HUDEP-2 (cell line): ENCODE measurements around the gene EXOSC10.
"Not testable (repeated sequence)": the region's sequence is repeated elsewhere in the genome, so short reads cannot be mapped to it uniquely, and the experiment has no call there.

Experiments used
- DNase-seq, 76 experiments: peaks; one replicate each; lab custom pipeline; 2025; ENCODE audit not compliant: unreplicated experiment in 76 of 76; lab: John Stamatoyannopoulos, UW

Gene EXOSC10

DNA sequence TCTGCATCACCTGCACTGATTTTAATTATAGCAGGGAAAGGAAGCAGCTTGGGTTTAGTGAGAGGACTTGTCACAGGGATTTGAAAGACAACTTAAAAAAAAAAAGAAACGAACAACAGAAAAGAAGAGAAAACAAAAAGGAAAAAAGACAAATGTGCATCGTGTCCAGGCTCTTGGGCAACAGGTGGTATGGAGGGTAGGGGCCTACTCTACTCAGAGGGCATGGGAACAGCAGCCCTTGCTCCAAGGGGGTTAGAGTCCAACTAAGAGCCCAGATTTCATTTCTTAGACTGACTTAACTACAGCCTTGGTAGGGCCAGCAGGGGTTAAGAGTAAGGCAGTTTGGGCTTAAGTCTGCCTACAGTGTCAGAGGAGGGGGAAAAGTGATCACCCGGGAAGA is 15.3 kb upstream of the EXOSC10 start:
- no peak for DNase-seq

DNA sequence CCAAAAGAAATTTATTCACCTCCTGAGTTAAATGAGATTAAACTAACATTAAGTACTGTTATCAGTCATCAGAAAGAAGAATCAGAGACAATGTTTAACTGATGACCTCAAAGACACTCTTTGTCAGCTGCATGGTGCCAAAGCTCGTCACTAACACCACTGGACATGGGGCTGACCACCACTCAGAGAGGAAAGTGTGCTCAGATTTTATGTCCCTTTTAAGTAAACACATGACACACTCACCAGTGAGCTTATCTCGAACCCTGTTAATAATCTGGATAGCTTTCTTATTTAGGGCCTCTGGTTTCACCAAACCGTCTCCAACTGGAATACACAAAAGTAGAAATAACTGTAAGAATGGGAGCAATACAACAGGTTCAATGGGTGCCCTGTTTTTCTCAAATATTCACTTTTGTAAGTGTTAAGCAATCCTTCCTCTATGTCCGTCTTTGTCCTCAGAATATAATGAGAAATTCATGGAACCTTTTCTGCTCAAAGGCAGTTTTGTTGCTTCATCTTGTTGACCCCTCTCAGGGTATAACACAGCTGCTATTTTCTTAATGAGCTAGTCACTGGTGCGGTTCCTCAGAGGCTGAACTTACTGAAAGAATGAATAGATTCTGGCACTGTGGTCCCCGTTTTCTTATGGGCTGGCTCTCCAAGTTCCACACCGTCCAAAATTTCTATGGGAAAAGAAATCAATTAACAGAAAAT is 9.5 kb upstream of the EXOSC10 start:
- DNase-seq, result no peak

DNA sequence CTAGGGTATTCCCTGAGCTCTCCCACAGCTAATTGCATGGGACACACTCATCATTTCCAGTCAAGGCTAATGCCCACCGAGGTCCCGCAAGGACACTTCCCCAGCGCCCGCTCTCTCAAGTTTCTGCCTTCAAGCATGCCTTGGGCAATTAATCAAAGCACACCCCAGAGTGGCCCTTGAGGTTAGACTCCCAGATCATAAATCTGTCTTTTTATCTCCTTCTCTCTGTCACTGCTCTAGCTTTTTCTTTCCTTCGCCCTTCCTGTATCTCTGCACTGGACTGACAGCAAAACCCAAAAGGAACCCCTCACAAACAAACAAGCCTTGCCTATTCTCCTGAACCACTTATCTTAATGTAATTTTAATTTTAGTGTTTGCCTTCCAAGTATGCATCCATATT is 7.9 kb upstream of the EXOSC10 start:
- DNase-seq, result no peak

DNA sequence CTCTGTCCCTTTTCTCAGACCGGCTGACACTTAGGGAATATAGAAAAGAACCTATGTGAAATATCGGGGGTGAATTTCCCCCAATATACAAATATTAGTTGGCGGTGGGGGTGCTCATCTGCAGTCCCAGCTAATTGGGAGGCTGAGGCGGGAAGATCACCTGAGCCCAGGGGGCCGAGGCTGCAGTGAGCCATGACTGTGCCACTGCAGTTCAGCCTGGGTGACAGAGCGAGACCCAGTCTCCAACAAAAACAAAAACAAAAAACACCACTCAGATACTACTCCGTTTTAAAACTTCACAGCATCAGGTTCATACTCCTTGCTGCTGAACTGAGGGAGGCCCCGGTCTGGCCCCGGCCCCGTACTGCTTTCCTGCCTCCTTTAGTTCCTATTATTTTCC is 5.9 kb upstream of the EXOSC10 start:
- DNase-seq, result no peak

DNA sequence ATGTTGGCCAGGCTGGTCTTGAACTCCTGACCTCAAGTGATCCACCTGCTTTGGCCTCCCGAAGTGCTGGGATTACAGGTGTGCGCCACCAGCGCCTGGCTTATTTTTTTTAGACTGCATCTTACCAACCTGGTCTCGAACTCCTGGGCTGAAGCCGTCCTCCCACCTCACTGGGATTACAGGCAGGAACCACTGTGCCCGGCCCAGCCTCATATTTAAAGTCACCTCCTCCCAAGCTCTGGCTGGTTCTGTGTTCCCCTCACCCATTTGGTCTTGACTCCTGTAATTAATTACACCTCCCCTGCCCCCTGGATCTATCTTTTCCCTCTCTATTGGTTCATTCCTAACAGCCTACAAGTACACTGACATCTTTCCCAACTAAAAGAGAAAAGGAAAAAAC is 1.7 kb upstream of the EXOSC10 start:
- DNase-seq, result no peak

DNA sequence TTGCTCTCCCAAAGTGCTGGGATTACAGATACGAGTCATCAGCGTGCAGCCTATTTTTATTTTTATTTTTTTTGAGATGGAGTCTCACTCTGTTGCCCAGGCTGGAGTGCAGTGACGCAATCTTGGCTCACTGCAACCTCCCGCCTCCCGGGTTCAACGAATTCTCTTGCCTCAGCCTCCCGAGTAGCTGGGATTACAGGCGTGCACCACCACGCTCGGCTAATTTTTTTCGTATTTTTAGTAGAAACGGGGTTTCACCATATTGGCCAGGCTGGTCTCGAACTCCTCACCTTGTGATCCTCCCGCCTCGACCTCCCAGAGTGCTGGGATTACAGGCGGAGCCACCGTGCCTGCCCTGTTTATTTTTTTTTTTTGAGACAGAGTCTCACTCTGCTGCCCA is 1.1 kb upstream of the EXOSC10 start:
- not testable (repeated sequence) for DNase-seq

DNA sequence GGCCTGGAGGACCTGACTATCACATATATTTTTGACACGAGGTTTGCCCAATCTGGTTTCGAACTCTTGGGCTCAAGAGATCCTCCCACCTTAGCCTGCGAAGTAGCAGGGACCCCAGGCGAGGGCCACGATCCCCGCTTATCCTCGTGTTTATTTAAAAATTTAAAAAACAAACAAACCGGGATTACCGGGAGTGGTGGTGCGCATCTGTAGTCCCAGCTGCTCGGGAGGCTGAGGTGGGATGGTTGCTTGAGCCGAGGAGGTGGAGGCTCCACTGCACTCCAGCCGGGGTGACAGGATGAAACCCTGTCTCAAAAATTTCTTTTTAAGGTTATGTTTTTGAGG is 452 bp upstream of the EXOSC10 start:
- no peak for DNase-seq

DNA sequence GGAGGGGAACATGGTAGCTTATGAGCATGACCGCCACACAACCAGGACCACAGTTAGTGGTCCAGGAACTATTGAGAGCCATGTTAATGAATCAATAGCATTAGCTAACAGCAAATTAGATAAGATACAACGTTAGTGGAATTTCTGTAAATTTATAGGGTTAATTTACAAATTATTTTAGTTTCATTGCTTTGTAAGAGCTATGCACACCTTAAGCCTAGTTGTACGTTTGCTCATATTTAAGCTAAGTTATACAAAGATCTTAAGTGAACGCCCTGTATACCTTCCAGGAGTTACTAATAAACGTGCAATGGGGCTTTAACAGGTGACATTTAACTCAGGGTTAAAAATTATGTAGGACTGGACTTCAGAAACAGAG is 749 bp downstream of the EXOSC10 start:
- DNase-seq, result no peak

DNA sequence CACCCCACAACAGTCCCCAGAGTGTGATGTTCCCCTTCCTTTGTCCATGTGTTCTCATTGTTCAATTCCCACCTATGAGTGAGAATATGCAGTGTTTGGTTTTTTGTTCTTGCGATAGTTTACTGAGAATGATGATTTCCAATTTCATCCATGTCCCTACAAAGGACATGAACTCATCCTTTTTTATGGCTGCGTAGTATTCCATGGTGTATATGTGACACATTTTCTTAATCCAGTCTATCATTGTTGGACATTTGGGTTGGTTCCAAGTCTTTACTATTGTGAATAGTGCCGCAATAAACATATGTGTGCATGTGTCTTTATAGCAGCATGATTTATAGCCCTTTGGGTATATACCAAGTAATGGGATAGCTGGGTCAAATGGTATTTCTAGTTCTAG is 15.9 kb downstream of the EXOSC10 start:
- not testable (repeated sequence) for DNase-seq

DNA sequence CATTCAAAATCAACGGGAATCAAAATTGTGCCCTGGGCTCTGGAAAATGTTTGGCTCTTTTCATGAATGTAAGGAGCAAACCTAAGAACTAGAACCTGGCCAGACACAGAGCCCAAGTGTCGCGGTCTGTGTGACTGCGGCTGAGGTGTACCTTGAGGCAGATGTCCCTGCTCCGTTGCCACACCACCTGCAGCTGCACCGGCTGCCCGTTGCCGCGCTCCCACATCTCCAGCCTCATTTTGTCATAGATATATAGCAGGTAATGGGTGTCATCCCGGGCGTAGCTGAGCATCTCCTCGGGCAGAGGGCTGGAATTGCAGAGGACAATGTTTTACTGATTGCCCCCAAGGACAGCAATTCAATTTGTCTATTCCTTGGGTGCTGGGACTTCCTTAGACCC is 18.7 kb downstream of the EXOSC10 start:
- no peak for DNase-seq

DNA sequence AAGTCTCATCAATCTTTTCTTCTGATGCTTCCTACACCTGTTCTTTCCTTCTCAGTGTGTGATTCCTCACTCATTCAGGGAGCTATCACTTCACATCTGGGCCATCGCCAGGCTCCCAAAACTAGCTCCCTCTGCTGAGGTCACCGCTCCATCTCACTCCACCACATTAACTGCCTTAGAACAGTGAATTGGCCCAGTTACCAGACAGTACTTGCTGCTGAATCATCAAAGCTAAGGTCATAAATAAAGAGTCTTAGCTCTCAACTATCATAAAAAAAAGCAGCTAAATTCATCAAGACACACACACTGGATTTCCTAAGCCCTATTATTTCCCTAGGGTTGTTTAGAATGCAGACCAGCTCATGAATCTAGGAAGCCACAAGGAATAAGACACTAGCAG is 21.0 kb downstream of the EXOSC10 start:
- DNase-seq, result no peak

DNA sequence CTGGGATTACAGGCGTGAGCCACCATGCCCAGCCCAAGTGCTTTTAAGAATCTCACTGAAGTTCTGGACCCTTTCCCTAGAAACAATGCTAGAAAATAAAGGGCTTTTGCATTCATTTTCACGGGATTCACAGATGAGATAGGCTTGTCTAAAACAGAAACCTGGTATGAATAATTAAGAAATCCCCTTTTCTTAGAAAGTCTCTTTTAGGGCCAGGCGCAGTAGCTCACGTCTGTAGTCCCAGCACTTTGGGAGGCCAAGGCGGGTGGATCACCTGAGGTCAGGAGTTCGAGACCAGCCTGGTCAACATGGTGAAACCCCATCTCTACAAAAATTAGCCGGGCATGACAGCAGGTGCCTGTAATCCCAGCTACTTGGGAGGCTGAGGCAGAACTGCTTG is 26.3 kb downstream of the EXOSC10 start:
- not testable (repeated sequence) for DNase-seq

DNA sequence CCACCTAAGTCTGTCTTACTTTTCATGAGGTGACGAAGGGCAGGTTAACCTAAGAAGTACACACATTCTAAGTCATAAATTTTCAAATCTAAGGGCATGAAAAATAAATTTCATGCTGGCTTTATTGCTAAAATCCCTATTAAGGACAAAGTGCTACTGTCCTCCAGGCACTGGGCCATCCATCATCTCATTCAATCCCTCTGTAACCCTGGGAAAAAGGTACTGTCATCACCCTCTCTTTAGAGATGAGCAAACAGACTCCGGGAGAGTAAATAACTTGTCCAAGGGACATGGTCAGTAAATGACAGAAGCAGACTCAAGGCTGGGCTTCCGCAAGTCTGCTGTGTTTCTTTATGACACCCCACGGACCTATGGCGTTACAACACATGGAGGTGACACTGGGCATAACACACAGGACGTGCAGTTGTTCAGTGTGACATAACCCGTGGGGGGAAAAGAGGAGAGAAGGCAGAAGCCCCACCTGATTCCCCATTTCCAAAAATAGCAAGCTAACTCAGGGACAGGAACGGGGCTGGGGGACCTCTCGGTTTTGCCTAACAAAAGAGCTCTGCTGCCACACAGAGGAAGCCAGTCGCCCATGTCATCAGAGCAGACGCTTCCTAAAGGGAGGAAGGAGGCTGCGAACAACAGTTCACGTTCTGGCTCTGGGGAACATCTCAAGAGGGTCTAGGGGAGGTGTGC is 27.3 kb downstream of the EXOSC10 start:
- DNase-seq, result no peak

DNA sequence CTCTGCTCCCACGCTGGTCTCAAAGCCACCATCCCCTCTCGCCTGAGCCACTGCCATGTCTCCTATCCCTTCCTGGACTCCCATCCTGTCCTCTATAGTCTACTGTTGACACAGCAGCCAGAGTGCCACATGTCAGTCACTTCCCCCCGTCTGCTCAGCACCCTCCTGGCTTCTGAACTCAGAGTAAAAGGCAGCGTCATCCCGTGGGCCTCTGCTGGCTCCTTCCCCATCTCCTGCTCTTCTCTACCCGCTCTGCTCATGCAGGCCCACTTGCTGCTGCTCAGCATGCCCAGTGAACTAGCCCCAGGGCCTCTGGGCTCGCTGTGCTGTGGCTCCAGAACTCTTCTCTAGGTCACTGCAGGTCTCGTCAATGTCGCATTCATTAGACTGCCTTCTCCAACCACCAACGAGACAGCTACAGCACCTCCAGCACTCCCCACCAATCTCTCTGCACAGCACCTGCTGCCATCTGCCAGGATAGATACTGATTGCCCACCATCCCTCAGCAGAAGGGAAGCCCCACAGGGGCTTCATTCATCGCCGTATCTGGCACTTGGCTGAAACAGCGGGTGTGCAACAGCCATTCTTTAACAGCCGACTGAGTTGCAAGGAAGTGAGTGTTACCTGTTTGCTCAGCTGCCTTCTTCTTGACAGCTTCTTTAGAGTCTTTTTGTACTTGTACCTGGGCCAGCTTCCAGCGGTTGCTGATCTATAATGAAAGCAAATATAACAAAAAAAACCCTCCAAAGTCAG is 28.0 kb downstream of the EXOSC10 start:
- DNase-seq, result no peak

DNA sequence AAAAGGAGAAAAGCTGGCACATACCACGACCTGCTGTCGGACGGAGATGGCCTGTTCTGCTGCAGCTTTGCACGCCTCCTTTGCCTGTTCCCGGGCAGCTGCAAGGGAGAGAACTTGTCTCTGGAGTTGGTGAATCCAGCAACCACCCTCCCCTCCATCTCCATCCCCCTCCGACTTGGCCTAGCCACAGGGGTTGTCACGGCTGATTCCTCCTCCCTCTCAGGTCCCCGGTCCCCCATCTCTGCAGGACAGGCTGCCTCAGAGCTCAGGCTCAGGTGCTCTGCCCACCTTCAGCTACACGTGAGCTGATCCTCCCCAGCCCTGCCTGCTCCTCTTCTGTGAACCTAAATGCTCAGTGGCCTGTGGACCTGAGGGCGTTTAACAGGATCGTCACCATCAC is 28.8 kb downstream of the EXOSC10 start:
- no peak for DNase-seq

DNA sequence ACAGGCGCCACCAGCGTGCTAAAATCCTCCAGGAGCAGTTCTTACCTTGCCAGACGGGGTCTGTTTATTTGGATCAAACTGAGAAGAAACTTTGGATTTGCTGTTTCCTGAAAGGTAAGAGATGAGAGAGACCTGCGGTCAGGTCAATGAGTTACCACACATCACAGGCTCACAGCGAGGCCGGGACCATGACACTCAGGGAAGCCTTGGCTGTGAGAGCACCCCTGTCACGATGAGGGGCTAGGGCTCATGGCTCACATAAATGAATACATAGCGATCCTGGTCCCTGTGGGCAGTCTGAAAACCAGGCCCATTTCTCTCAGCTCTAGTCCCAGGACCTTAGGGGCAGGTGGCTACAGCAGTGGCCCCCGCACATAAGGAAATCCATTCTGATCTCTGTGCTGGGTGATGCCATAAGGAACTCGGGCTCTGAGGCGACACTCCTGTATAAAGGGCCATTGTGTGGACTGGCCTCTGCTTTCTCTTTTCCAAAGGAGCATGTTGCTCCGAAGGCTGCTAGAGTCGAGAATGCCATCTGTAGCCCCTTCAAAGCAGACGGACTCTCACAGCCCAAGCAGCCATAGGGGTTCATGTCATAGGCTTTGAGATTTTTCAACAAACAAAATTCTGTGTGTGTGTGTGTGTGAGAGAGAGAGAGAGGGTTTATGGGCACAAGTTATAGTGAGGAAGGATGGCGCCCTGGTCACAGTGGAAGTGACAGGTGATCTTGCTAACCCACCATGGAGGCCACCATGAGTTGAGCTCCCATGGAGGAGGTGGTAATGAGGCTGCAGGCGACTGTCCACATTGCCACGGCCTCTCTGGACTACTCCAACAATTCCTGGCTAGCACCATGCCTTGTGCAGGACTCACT is 30.8 kb downstream of the EXOSC10 start:
- no peak for DNase-seq

DNA sequence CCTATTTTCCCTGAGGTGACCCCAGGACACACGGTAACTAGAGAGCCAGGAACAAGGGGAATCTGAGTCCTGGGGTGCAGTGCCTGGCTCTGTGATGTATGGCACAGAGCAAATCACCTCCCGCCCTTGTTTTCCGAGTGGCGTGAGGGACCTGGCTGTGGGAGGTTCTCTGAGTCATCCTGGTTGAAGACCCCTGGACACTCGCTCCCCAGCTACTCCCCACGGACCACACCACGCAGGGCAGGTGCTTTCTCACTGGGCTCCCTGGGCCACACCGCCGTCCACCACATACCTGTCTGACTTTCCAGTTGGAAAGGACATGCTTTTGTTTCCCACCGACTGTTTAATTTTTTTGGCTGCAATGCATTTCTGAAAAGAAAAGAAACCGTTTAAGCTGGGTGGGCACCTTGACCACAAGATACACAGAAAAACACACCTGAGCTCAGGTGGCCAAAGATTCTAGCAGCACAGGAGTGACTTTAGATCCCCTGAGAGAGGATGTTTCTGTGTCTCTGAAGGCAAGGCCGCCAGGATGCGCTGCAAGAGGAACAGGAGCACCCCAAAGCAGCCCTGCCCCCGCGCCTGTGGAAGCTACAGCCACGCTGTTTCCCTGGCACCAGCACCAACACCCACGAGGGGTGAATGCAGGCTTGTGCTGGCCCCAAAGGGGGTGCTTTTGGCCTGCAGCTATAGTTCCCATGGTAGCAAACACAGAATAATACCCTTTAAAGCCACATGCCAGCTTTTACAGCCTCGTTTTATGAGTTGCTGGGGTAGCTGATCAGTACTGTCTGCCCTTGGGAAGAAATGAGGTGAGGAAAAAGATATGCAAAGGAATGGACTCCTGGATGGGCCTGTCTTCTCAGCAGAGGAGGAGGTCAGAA is 31.7 kb downstream of the EXOSC10 start:
- no peak for DNase-seq

DNA sequence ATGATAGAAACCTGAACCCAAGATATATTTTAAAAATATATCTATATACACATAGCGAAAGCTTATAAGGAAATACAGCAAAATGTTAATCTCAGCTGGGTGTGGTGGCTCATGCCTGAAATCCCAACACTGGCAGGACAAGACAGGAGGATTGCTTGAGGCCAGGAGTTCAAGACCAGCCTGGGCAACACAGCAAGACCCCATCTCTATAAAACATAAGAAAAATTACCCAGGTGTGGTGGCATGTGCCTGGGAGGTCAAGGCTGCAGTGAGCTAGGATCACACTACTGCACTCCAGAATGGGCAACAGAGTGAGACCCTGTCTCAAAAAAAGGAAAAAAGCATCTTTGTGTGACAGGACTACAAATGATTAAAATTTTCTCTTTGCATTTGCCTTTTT is 33.9 kb downstream of the EXOSC10 start:
- DNase-seq, result no peak

DNA sequence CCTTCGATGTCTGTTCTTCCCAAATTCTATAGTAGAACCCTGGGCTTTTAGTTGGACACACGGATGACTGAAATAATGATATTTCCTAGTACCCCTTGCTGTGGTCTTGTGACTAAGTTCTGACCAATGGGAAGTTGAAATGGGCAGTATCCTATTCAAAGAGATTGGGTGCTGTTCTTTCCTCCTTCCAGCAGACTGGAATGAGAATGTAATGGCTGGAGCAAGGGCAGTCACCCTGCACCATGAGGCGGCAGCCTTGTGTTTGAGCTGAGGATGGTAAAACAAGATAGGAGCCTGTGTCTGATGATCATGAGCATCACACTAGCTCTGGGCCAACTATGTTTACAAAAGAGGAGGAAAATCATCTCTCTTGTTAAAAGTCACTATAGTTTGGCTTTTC is 34.7 kb downstream of the EXOSC10 start:
- DNase-seq, result no peak

DNA sequence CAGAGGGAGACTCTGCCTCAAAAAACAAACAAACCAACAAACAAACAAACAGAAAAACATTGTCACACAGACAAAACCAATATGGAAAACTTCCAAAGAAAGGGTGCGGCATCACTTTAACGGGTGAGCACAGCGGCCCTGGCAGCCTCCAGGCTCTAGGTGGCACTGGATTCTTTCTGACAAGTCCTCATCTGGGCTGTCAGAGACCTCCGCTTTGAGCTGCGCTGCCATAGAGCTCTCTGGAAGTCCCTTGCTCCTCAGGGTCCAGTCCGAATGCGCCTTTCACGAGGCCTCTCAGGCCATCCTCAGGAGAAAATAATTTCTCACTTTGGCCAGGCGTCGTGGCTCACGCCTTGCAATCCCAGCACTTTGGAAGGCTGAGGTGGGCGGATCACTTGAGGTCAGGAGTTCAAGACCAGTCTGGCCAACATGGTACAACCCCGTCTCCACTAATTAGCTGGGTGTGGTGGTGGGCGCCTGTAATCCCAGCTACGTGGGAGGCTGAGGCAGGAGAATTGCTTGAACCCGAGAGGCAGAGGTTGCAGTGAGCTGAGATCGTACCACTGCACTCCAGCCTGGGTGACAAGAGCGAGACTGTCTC is 35.6 kb downstream of the EXOSC10 start:
- DNase-seq, result peak in 28 of 76 experiments; percentile 6 to 53 (median 21)
